ENCODE measurements around the gene ZRANB1. TPM values are rescaled to one million over a fixed set of nuclear protein-coding genes. Genes with fewer than 3 reads are reported as not detected.

The ZRANB1 gene
- total and polyA plus RNA-seq, 2 donors from 2014 or later = 8.9 to 17.5 TPM

DNA sequence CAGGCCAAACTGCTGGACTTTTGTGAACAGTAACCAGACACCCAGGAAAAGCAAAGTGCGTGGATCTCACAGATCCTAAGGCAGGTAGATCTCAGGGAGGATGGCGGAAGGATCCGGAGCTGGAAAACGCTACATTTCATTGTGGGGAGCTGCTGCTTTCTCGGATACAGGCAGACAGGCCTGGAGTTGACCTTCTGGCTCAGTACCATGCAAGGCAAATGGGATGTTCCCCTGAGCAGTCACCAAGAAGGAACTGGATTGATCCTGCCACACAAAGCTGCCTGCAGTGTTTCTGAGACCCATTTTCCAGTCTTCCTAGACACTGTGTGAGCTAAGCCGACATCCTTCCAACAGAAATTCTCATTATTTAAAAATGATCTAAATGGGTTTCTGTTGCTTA is 65.5 kb downstream of the ZRANB1 start:
- peaks cover 0 to 19% (median 7%) of the 10 kb centered on the region in 3 donors for H3K36me3 ChIP-seq (ENCODE audit: control insufficient read depth in 2 of 3, insufficient read depth in 3 of 3, low read length in 3 of 3)
- no peaks in the 10 kb centered on the region for H3K27me3 ChIP-seq (ENCODE audit: control insufficient read depth, insufficient read depth, low read length)
- TF ChIP-seq, protein P1, sequence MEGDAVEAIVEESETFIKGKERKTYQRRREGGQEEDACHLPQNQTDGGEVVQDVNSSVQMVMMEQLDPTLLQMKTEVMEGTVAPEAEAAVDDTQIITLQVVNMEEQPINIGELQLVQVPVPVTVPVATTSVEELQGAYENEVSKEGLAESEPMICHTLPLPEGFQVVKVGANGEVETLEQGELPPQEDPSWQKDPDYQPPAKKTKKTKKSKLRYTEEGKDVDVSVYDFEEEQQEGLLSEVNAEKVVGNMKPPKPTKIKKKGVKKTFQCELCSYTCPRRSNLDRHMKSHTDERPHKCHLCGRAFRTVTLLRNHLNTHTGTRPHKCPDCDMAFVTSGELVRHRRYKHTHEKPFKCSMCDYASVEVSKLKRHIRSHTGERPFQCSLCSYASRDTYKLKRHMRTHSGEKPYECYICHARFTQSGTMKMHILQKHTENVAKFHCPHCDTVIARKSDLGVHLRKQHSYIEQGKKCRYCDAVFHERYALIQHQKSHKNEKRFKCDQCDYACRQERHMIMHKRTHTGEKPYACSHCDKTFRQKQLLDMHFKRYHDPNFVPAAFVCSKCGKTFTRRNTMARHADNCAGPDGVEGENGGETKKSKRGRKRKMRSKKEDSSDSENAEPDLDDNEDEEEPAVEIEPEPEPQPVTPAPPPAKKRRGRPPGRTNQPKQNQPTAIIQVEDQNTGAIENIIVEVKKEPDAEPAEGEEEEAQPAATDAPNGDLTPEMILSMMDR (IDR thresholded peaks at IDR 0.05; ENCODE audit: borderline replicate concordance, extremely low read depth, insufficient read depth) = no peak
- no peak overlapping the region for H3K4me3 ChIP-seq (ENCODE audit: low read length in 3 of 3)
- DNase-seq (no peak), FAIRE-seq (no peak)
- no peak overlapping the region for H3K9ac ChIP-seq (ENCODE audit: low read length in 3 of 3)
- intact Hi-C loops (cut with DNase I) = loop anchor here (5.0 kb wide), 1 partner anchor 465 kb away; no protein-coding TSS in a partner anchor
- H3K27ac ChIP-seq (ENCODE audit: low read depth in 2 of 2, low read length in 2 of 2) = peak overlapping the region in 1 of 2 donors; percentile 8
- peaks cover 0 to 13% (median 0%) of the 10 kb centered on the region in 3 donors for H3K4me1 ChIP-seq (ENCODE audit: control insufficient read depth in 2 of 3, insufficient read depth in 2 of 3, low read depth in 1 of 3, low read length in 3 of 3)
- H3K9me3 ChIP-seq (ENCODE audit: control insufficient read depth in 2 of 3, insufficient read depth in 1 of 3, low read length in 3 of 3) = no peaks in the 10 kb centered on the region

DNA sequence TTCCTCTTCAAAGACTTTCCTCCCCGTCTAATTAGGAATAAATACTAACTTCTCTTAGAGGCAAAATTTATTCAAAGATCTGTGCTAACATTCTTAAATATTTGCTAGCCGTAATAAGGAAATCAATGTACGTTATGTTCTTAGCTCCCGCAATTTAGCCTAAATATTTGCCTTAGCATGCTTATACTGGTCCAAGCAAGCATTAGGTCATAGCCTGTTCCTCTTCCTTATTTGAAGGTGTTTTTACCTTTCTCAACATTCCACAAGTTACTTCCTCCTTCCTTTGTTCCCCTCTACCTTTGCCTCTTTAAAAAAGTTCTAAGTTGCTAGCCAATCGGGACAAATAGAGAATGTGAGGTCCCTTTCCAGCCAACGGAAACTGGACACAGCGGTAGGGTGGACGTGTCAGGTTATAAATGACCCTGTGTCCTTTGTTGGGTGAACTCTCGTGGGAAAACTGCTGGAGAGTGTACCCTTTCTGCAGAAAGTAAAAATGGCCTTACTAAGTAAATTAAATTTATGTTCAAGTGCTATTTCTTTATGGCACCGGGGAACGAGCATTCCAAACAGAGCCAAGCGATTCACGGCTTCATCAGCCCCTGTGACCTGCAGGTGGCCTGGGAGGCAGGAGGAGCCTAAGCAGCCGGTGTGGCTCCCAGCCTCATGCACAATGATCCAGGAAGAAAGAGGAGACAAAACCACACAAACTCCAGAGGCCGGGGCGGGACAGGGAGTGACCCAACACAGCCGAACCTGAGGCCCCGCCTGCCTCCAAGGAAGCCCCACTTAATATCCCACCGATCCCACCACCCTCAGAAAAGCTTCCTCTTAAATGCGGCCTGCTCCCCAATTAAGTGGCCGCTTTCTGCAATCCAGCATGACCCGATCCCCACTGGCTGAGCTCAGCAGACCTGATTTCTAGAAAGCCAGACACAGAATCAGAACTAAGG is 67.0 kb downstream of the ZRANB1 start:
- no peaks in the 10 kb centered on the region for H3K9me3 ChIP-seq (ENCODE audit: control insufficient read depth in 2 of 3, insufficient read depth in 1 of 3, low read length in 3 of 3)
- H3K4me1 ChIP-seq (ENCODE audit: control insufficient read depth in 2 of 3, insufficient read depth in 2 of 3, low read depth in 1 of 3, low read length in 3 of 3) = peaks cover 0 to 16% (median 0%) of the 10 kb centered on the region in 3 donors
- H3K27me3 ChIP-seq (ENCODE audit: control insufficient read depth, insufficient read depth, low read length) = no peaks in the 10 kb centered on the region
- intact Hi-C loops (cut with DNase I) = loop anchor here (5.0 kb wide), 1 partner anchor 467 kb away; no protein-coding TSS in a partner anchor
- DNase-seq = peak in 1 of 5 donors; percentile 44
- no peak overlapping the region for H3K4me3 ChIP-seq (ENCODE audit: low read length in 3 of 3)
- H3K9ac ChIP-seq (ENCODE audit: low read length in 3 of 3) = no peak overlapping the region
- FAIRE-seq = no peak
- TF ChIP-seq, protein P1 (IDR thresholded peaks at IDR 0.05; ENCODE audit: borderline replicate concordance, extremely low read depth, insufficient read depth) = no peak
- H3K36me3 ChIP-seq (ENCODE audit: control insufficient read depth in 2 of 3, insufficient read depth in 3 of 3, low read length in 3 of 3) = peaks cover 0 to 12% (median 2%) of the 10 kb centered on the region in 3 donors
- H3K27ac ChIP-seq (ENCODE audit: low read depth in 2 of 2, low read length in 2 of 2) = no peak overlapping the region

- peaks cover 0 to 20% (median 5%) of the 10 kb centered on the region in 3 donors for H3K4me1 ChIP-seq (ENCODE audit: control insufficient read depth in 2 of 3, insufficient read depth in 2 of 3, low read depth in 1 of 3, low read length in 3 of 3)
- FAIRE-seq (no peak), DNase-seq (peak in 2 of 5 donors; percentile 32)
- no peak overlapping the region for H3K4me3 ChIP-seq (ENCODE audit: low read length in 3 of 3)
- H3K27ac ChIP-seq (ENCODE audit: low read depth in 2 of 2, low read length in 2 of 2) = no peak overlapping the region
- TF ChIP-seq, protein P1 (IDR thresholded peaks at IDR 0.05; ENCODE audit: borderline replicate concordance, extremely low read depth, insufficient read depth) = no peak
- H3K27me3 ChIP-seq (ENCODE audit: control insufficient read depth, insufficient read depth, low read length) = no peaks in the 10 kb centered on the region
- no peak overlapping the region for H3K9ac ChIP-seq (ENCODE audit: low read length in 3 of 3)
- H3K36me3 ChIP-seq (ENCODE audit: control insufficient read depth in 2 of 3, insufficient read depth in 3 of 3, low read length in 3 of 3) = peaks cover 0 to 12% (median 2%) of the 10 kb centered on the region in 3 donors
- no peaks in the 10 kb centered on the region for H3K9me3 ChIP-seq (ENCODE audit: control insufficient read depth in 2 of 3, insufficient read depth in 1 of 3, low read length in 3 of 3)
- intact Hi-C loops (cut with DNase I) = loop anchor here (5.0 kb wide), 1 partner anchor 467 kb away; no protein-coding TSS in a partner anchor
These were observed 67.8 kb downstream of the ZRANB1 start for GRCh38 chr10:125009661-125010161.
